DMS114 treated with DMSO at 0.1 percent for 48 hours (cell line): ENCODE results near the gene SCAF8.
"Not testable (repeated sequence)": the region's sequence is repeated elsewhere in the genome, so short reads cannot be mapped to it uniquely, and the experiment has no call there.

Source experiments
- DNase-seq: peaks from one replicate; lab custom pipeline; 2025; ENCODE audit not compliant: unreplicated experiment; lab: John Stamatoyannopoulos, UW

Gene SCAF8

DNA sequence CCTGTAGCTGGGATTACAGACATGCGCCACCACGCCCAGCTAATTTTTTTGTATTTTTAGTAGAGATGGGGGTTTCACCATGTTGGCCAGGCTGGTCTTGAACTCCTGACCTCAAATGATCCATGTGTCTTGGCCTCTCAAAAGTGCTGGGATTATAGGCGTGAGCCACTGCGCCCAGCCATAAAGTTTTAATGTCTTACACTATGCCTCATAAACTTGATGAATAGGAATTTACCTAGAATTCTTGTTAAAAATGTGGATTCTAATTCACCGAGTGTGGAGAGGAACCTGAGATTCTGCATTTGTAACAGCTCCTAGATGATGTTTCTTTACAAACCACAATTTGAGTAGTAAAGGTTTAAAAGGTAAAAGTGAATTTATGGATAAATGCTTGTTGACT, 45.9 kb downstream of the SCAF8 start:
- DNase-seq: not testable (repeated sequence)

DNA sequence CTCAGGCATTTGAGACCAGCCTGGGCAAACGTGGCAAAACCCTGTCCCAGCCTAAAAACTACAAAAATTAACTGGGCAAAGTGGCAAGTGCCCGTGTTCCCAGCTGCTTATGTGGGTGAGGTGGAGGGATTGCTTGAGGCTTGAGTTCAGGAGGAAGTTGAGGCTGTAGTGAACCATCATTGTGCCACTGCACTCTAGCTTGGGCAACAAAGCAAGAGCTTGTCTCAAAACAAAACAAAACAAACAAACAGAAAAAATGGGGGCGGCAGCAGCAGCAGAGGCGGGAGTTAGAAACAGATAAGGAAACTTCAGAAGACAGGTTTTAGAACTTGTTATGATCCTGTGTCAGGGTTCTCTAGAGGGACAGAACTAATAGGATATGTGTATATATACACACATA, 49.0 kb downstream of the SCAF8 start:
- no peak for DNase-seq

DNA sequence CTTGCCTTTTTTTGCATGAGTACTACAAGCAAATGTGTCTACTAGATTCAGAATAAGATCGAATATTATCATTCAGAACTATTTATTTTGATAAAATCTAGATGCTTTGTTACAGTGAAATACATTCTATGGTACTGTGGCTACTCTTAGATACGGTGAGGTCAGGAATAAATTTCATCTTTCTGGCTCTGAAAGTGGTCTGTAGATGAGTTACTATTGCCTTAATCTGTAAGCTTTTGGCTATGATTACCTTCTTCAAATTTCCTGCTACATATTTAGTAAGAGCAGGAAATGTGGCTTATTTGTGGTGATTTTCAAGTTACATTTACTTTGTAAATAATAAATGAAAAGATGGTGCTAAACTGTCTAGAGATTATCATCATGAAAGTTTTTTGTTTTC, 50.0 kb downstream of the SCAF8 start:
- no peak for DNase-seq

DNA sequence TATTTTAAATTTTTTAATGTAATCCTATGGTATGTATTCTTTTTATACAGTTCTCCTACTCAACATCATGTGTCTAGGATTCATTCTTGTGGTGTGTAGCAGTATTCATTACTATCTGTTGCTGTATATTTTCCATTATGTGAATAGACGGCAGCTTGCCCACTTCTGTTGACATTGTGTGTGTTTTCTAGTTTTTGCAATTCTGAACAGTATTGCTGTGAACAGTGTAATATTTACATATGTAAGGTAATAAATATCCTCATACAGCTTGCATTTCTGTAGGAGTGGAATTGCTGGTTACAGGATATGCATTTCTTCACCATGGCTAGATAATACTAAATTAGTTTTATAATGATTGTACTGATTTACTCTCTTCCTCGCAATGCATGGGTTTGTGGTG, 51.9 kb downstream of the SCAF8 start:
- no peak for DNase-seq

DNA sequence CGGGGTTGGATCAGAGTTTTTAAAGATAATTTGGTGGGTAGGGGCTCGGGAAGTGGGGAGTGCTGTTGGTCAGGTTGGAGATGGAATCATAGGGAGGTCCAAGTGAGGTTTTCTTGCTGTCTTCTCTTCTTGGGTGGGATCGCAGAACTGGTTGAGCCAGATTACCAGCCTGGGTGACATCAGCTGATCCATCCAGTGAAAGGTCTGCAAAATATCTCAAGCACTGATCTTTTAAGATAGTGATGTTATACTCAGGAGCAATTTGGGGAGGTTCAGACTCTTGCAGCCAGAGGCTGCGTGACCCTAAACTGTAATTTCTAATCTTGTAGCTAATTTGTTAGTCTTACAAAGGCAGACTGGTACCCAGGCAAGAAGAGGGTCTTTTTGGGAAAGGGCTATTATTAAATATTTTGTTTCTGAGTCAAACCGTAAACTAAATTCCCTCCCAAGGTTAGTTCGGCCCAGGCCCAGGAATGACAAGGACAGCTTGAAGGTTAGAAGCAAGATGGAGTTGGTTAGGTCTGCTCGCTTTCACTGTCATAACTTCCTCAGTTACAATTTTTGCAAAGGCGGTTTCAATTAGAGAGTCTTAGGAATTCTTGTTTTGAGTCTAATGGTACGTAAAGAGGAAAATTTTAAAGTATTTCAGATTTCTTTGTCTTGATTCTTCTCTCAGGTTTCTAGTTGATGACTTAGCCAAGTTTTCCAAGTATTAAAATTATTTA, 53.1 kb downstream of the SCAF8 start:
- DNase-seq: no peak

DNA sequence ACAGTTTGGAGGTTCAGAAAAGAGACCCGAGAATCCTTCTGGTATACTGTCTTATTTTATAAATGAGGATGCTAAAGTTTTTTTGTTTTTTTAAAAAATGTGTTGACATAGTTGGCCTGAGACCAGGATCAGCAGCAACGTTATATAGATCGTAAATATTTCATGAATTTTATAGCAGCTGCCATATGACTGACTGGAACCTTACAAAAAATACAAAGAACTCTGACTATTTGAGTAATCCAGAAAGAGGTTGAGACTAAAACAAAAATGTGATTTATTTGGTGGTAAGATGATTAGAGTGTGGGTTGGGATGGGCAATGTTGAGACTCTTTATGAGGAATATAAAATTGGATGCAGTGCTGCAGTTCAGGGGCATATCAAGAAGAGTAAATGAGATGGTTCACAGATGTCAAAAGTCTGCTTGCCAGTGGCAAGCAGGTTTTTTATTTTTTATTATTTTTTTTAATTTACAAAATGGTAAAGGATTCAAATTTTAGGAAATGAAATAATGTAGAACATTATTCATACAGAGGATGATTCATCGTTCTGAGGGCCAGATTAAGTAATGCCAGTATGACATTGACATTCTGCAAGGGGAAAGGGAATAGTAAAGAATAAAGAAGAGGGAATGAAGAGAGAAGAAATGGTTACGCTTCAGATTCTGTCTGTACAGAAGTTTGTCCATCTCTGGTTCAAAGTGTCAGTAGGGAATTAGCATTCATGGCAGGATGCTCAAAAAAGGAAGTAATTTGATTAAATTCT, 58.5 kb downstream of the SCAF8 start:
- no peak for DNase-seq

DNA sequence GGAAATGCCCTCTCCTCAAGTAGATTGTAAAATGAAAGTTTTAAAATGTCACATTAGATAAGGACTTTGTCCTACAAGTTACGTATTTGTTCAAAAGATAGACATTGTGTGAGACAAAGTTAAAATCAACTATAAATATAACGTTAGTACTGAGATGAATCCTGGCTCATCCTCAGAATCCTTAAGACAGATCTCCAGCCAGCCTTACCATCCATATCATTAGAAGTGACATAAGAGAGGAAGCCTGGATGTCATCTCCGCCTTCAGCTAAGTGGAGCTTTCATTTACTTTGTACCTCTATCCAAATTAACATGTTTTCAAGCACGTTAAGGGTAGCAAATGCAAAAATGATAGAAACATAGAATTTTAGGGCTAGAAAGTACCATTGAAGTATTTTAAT, 59.1 kb downstream of the SCAF8 start:
- no peak for DNase-seq

DNA sequence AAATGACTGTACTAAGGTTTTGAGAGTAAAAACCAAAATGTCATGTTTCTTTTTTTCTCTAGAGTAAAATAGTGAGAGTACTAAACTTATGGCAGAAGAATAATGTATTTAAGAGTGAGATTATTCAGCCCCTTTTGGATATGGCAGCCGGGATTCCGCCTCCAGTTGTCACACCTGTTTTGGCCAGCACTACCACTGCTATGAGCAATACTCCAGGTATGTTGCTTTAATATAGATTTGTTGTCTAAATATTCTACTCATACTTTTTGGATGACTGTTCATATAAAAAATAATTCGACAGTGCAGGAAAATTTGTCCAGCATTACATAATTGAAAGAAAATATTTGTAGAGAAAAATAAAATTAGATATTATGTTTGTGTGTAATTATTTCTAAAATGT, 59.5 kb downstream of the SCAF8 start:
- DNase-seq: no peak

DNA sequence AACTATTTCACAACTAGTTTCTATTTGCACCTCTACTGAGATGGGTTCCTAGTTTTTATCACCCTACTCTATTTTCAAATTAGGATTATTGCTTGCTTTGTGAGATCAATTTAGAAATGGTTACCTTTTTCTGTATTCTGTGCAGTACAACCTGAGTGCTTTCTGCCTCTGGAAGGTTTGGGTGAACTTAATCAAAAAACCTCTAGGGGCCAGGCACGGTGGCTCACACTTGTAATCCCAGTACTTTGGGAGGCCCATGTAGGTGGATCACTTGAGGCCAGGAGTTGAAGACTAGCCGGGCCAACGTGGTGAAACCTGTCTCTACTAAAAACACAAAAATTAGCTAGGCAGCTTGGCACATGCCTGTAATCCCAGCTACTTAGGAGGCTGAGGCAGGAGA, 63.3 kb downstream of the SCAF8 start:
- no peak for DNase-seq

DNA sequence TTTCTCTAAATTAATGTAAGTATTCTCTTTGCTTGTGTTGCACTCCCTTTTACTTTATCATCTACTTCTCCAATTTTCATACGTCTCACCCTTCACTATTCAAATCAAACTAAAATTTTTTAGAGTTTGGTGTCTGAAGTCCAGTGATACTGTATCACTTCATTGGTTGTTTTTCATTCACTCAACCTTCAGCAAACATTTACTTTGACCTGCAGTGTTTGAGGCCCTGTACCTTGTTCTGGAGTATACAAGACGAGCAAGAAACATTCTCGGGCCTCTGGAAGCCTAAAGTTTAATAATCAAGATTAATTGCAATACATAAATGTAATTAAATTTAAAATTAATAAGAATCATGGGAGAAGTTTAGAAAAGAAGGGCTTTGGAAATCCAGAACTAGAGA, 64.6 kb downstream of the SCAF8 start:
- DNase-seq: no peak

DNA sequence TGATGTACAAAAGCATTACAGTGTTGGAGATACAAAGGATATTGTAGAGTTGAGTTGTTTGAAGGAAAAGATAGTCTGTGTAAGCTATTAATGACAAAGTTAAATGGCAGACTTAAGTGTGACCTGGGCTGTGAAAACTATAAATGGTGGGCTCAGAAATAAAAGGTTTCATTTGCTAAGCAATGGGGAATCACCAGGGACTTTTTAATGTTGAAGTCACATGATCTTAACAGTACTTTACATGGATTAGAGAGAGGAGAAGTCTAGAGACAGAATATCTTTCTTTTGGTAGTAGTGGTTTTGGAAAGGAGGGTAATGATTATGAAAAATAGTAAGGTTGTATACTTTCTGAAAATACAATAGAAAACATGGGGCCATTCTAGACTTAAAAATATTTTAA, 67.1 kb downstream of the SCAF8 start:
- no peak for DNase-seq

DNA sequence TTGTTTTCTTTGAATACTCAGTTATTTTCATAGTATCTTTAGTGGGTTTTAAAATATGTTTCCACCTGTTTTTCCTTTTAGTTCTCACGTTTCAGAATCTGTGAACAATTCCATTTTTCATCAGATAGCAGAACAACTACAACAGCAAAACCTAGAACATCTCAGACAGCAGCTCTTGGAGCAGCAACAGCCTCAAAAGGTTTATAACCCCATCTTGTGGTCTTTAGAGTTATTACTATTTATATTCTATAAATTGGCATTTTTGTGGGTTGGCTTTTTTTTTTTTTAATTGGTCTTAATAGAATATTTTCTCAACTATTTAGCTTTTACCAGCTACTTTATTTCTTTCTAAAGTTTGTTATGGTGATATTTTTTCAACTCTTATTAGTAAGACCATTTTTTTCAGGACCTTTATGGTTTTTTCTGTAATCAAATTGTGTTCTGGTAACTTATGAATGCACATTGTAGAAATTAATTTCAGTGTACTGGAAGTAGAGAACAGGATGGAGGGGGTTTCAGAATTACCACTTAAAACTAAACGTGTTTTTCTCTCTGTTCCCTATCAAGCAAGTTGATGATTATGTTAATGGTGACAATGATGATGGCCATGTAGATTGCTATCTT, 72.2 kb downstream of the SCAF8 start:
- peak; percentile 14 for DNase-seq

DNA sequence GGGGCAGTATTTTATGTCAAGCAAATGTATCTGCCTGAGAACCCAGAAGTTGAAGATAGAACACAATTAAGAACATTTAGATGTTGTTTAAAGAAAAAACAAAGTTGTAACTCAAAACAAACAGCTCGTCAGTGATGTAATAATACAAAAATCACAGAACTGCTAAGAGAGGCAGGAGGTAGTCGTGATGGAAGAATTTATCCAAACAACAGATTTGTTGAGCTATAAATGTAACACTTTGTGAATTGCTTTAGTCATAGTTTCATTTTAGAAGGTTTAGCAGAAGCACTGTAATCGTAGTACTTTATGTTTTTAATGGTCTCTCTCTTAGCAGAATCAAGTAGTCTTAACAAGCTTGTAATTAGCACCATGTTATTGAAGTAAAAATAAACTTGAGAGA, 73.6 kb downstream of the SCAF8 start:
- no peak for DNase-seq

DNA sequence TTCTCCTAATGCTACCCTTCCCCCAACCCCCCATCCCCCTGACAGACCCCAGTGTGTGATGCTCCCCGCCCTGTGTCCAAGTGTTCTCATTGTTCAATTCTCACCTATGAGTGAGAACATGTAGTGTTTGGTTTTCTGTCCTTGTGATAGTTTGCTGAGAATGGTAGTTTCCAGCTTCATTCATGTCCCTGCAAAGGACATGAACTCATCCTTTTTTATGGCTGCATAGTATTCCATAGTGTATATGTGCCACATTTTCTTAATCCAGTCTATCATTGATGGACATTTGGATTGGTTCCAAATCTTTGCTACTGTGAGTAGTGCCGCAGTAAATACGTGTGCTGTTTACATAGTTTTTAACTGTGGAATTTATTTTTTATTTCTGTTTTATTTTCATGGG, 78.4 kb downstream of the SCAF8 start:
- DNase-seq: not testable (repeated sequence)

DNA sequence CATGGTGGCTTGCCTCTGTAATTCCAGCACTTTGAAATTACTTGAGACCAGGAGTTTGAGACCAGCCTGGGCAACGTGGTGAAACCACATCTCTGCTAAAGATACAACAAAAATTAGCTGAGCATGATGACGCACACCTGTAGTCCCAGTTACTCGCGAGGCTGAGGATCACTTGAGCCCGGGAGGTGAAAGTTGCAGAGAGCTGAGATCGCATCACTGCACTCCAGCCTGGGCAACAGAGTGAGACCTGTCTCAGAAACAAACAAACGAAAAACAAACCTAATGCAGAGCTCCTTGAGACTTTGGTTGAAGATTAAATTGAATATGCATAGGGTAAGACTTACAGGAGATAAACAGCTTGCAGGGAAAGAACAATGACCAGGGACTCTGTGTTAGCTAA, 80.8 kb downstream of the SCAF8 start:
- DNase-seq: no peak

DNA sequence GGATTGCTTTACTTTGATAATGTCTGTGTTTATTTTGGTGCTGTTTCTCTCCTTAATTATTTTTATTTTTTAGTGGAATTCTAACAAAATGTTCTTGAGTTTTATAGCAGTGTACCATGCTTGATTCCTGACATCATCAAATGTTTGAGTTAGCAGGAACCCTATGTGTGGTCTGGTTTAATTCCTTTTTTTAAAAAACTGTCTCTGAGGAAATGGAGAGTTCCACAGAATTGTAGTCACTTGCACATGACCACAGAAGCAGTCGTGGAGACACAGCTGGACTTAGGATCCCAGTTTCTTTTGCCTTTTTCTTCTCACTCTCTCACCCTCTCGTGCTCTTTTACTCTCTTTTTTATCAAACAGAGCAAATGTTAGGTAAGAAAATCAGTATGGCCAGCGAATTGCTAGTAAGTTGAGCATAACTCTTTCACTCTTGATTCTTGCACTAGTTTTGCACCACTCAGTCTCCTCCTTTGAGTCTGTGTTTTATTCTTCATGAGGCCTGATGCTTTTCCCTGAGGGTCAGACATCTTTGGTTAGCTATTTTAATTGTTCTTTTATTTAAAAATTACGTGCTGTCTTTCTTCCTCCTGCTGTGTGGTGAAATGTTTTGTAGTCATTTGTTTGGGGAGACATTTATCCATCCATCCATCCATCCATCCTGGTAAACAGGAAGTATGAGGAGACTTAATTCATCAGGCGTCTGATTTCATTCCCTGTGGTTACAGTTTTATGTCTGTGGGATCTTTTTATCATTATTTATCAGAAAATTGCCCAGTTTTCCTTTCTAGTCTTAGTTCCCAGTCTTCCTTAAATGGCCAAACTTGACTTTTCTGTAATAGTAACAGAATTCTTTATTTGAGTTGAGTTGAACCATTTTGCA, 83.0 kb downstream of the SCAF8 start:
- DNase-seq: no peak

DNA sequence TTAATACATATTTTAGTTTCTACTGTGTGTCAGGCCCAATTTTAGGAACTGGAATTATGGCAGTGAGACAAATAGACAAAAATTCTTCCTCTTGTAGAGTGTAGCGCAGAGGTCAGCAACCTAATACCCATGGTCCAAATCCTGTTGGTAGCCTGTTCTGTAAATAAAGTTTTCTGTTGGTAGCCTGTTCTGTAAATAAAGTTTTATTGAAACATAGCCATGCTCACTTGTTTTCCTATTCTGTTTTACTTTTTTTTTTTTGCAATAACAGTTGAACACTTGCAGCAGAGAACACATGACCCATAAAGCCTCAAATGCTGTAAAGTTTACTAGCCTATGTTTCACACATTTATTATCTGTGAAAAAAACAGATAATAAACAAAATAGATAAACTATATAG, 87.9 kb downstream of the SCAF8 start:
- no peak for DNase-seq

DNA sequence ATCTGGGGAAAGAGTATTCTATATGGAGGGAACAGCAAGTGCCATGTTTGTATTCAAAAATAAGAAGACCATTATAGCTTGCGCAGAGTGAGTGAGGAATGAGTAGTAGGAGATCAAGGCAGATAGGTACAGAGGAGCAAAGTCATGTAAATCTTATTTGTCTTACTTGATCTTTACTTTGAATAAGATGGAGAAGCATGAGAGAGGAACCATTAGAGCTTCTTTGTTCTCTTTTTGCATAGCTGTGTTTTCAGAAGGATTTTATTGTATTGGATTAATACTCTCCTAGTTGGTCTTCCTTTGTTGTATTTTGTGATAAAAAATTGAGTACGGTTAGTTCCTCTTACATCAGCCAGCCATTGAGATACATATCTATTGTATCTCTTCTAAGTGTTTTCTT, 88.4 kb downstream of the SCAF8 start:
- no peak for DNase-seq

DNA sequence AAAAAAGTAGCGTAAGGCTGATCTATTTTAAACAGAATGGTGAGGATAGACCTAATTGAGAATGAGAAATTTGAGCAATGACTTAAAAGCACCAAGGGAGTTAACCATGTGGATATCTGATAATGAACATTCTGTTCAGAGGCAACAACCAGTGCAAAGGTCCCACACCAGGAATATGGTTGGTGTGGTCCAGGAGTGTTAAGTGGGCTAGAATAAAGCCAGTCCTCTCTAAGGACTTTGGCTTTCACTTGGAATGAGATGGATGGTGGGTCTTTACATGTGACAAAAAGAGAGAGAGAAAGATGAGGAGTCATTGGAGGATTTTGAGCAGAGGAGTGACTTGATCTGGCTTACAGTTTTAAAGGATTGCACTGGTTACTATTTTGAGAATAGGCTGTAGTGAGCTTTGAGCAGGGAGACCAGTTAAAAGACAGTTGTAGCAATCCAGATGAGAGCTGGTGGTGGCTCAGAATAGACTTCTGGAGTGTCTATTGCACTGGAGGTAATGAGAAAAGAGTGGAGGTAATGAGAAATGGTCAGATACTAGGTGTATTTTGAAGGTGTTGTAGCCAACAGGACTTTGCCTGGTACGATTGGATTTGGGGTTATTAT, 89.8 kb downstream of the SCAF8 start:
- DNase-seq: no peak

DNA sequence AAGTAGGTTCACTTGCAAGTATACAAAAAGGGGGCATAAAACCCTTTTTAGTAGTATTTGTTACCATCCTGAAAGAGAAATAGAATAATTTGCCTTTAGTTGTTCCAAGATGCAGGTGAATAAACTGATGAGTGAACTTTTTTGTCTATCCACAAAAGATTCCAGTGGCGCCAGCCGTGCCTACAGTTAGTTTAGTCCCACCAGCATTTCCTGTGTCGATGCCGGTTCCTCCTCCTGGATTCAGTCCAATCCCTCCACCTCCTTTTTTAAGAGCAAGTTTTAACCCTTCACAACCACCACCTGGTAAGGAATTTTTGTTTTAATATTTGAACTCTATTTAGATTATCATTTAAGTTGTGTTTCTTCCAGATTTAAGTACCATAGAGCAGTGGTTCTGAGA, 90.9 kb downstream of the SCAF8 start:
- no peak for DNase-seq

DNA sequence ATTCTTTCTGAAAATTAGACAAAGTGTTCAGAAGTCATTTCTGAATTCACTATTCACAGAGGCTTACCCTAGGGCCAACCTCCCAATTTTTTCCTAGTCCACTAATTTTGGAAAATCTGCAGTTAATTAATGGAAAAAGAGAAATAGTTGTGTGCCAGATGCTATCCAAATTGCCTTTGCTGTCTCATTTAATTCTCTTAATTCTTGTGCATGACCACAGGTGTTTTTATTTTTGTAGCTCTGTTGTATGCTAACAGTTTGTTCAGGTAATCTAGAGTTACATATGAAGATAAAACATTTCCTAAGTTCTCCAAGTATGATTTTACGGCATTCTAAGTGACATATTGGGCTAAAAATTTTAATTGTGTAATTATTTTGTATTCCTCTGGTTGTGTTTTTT, 96.8 kb downstream of the SCAF8 start:
- no peak for DNase-seq
